ENCODE measurements around the gene GNG2. TPM values are rescaled to one million over a fixed set of nuclear protein-coding genes. Genes with fewer than 3 reads are reported as not detected.

The GNG2 gene
- total RNA-seq, 2 donors from 2014 or later = 6.2 to 6.6 TPM

GRCh38 chr14:51850651-51851050 lies 9.8 kb upstream of the GNG2 start:
- no peak for DNase-seq
- ATAC-seq = no peak
- no peaks in the 10 kb centered on the region for H3K36me3 ChIP-seq (replicated peaks in 1 of 2; ENCODE audit: insufficient read depth in 1 of 2, low read depth in 2 of 2)
- H3K4me1 ChIP-seq = peaks cover 4% of the 10 kb centered on the region
- H3K9me3 ChIP-seq = no peaks in the 10 kb centered on the region
- WGBS, 2 donors = 18 to 43% methylated on average over 1 of the region's 1 CpG
- TF ChIP-seq, protein P1, sequence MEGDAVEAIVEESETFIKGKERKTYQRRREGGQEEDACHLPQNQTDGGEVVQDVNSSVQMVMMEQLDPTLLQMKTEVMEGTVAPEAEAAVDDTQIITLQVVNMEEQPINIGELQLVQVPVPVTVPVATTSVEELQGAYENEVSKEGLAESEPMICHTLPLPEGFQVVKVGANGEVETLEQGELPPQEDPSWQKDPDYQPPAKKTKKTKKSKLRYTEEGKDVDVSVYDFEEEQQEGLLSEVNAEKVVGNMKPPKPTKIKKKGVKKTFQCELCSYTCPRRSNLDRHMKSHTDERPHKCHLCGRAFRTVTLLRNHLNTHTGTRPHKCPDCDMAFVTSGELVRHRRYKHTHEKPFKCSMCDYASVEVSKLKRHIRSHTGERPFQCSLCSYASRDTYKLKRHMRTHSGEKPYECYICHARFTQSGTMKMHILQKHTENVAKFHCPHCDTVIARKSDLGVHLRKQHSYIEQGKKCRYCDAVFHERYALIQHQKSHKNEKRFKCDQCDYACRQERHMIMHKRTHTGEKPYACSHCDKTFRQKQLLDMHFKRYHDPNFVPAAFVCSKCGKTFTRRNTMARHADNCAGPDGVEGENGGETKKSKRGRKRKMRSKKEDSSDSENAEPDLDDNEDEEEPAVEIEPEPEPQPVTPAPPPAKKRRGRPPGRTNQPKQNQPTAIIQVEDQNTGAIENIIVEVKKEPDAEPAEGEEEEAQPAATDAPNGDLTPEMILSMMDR (IDR thresholded peaks at IDR 0.05) = no peak
- TF ChIP-seq POLR2A (IDR thresholded peaks at IDR 0.05) = no peak
- intact Hi-C loops (cut with DNase I) = no loop called here
- H3K27ac ChIP-seq = no peak overlapping the region
- H3K4me3 ChIP-seq = no peak overlapping the region
- no peaks in the 10 kb centered on the region for H3K27me3 ChIP-seq

GRCh38 chr14:51852541-51852940 lies 7.9 kb upstream of the GNG2 start:
- TF ChIP-seq, protein P1 (IDR thresholded peaks at IDR 0.05) = no peak
- no peak for TF ChIP-seq POLR2A (IDR thresholded peaks at IDR 0.05)
- Histone ChIP-seq H3K27ac (no peak overlapping the region), H3K36me3 (replicated peaks in 1 of 2; ENCODE audit: insufficient read depth in 1 of 2, low read depth in 2 of 2) (no peaks in the 10 kb centered on the region), H3K4me3 (no peak overlapping the region), H3K27me3 (no peaks in the 10 kb centered on the region), H3K4me1 (no peaks in the 10 kb centered on the region), H3K9me3 (no peaks in the 10 kb centered on the region)
- intact Hi-C loops (cut with DNase I) = no loop called here
- whole genome bisulfite sequencing, 2 donors = 67% methylated on average over 4 of the region's 4 CpGs
- DNase-seq (no peak), ATAC-seq (no peak)

- Histone ChIP-seq H3K36me3 (replicated peaks in 1 of 2; ENCODE audit: insufficient read depth in 1 of 2, low read depth in 2 of 2) (no peaks in the 10 kb centered on the region), H3K27me3 (no peaks in the 10 kb centered on the region), H3K4me1 (peaks cover 2% of the 10 kb centered on the region), H3K27ac (no peak overlapping the region), H3K9me3 (no peaks in the 10 kb centered on the region), H3K4me3 (no peak overlapping the region)
- intact Hi-C loops (cut with DNase I) = no loop called here
- no peak for ATAC-seq
- TF ChIP-seq, protein P1 (IDR thresholded peaks at IDR 0.05) = no peak
- no peak for TF ChIP-seq POLR2A (IDR thresholded peaks at IDR 0.05)
- 51 to 68% methylated on average over 3 of the region's 3 CpGs for WGBS, 2 donors
- DNase-seq = no peak
These were observed 5.2 kb upstream of the GNG2 start for GRCh38 chr14:51855234-51855633.

DNA sequence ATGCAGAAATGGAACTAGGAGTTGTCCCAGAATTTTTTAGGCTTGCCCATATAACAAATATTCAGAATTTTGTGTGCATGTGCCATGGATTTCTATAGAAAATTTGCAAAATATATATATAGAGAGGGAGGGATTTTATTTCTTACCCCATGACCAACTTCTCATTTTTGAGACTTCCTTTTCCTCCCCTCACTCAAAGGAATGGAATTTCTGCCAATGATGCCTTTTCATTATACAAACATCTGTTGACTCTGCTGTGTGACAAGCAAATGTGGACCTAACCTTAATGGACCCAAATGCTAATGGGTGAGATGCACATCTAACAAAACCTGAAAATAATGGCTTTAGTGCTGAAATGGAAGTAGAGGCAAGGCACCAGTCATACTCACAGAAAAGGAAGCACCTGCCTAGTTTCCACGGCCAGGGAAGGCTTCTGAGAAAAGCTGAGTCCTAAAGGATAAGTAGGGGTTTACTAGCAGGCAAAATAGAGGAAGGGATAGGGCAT lies 3.6 kb upstream of the GNG2 start:
- Histone ChIP-seq H3K4me1 (peaks cover 13% of the 10 kb centered on the region), H3K36me3 (replicated peaks in 1 of 2; ENCODE audit: insufficient read depth in 1 of 2, low read depth in 2 of 2) (no peaks in the 10 kb centered on the region), H3K9me3 (no peaks in the 10 kb centered on the region), H3K4me3 (no peak overlapping the region), H3K27ac (no peak overlapping the region), H3K27me3 (no peaks in the 10 kb centered on the region)
- TF ChIP-seq, protein P1 (IDR thresholded peaks at IDR 0.05) = no peak
- TF ChIP-seq POLR2A (IDR thresholded peaks at IDR 0.05) = no peak
- ATAC-seq (no peak), DNase-seq (no peak)
- WGBS, 2 donors = 72 to 94% methylated on average over 1 of the region's 1 CpG
- intact Hi-C loops (cut with DNase I) = no loop called here

GRCh38 chr14:51859131-51859530 lies 1.3 kb upstream of the GNG2 start:
- WGBS, 2 donors = 78 to 81% methylated on average over 5 of the region's 5 CpGs
- no peaks in the 10 kb centered on the region for H3K9me3 ChIP-seq
- no peak overlapping the region for H3K4me3 ChIP-seq
- no peak for ATAC-seq
- no peak for DNase-seq
- H3K4me1 ChIP-seq = peaks cover 13% of the 10 kb centered on the region
- H3K27me3 ChIP-seq = no peaks in the 10 kb centered on the region
- no peak for TF ChIP-seq POLR2A (IDR thresholded peaks at IDR 0.05)
- TF ChIP-seq, protein P1 (IDR thresholded peaks at IDR 0.05) = no peak
- no peaks in the 10 kb centered on the region for H3K36me3 ChIP-seq (replicated peaks in 1 of 2; ENCODE audit: insufficient read depth in 1 of 2, low read depth in 2 of 2)
- no peak overlapping the region for H3K27ac ChIP-seq
- intact Hi-C loops (cut with DNase I) = no loop called here

Data from body of pancreas (tissue), 4 donors.